PC-3 (cell line): Measurements from ENCODE around the gene EDC3. TPM values are rescaled to one million over a fixed set of nuclear protein-coding genes. Genes with fewer than 3 reads are reported as not detected.

Experiments
- ATAC-seq: fragments of 200-7000 bp; cut with Tn5 transposase; 2 replicates; pipeline ENCODE4 v1.9.1; 2020; ENCODE audit warnings: mild to moderate bottlenecking, moderate library complexity
- BruUV-seq: library from RNA; stranded (reverse); fragments of 400-500 nt; replicated peaks from 2 replicates; lab custom pipeline; 2021; lab: Mats Ljungman, UMichigan
- CTCF ChIA-PET: fragments of 300-600 bp; sonication (Branson Sonifier 250); formaldehyde crosslinking; loops from one replicate; lab custom pipeline; 2022; ENCODE audit warnings: antibody characterized with exemption; lab: Charles Lee
- POLR2A ChIA-PET: fragments of 300-600 bp; sonication (Branson Sonifier 250); formaldehyde crosslinking; loops from one replicate; lab custom pipeline; 2022; ENCODE audit warnings: antibody characterized with exemption; ENCODE audit not compliant: unreplicated experiment; lab: Charles Lee
- DNase-seq: peaks from one replicate; pipeline ENCODE4 v3.0.0-alpha.2; 2015
- H2AFZ ChIP-seq: fragments of 300-600 bp; sonication (generic); 2 replicates; pipeline ENCODE4 v1.6.0; 2016; ENCODE audit warnings: antibody characterized with exemption, low read length
- H3F3A ChIP-seq: fragments of 300-600 bp; sonication (generic); one replicate; pipeline ENCODE4 v1.6.0; 2017; ENCODE audit warnings: antibody characterized with exemption, low read length, control low read depth, mild to moderate bottlenecking; ENCODE audit not compliant: unreplicated experiment
- H3K27ac ChIP-seq: fragments of 300-600 bp; sonication (generic); 2 replicates; pipeline ENCODE4 v1.5.1; 2016; ENCODE audit warnings: mild to moderate bottlenecking, low read length
- H3K27me3 ChIP-seq: fragments of 300-600 bp; sonication (generic); 2 replicates; pipeline ENCODE4 v1.6.1; 2016; ENCODE audit warnings: low read length, mixed read lengths
- H3K36me3 ChIP-seq: fragments of 300-600 bp; sonication (generic); 2 replicates; pipeline ENCODE4 v1.6.1; 2016; ENCODE audit warnings: low read depth, mixed run types, low read length, mixed read lengths
- H3K4me1 ChIP-seq: fragments of 300-600 bp; sonication (generic); 2 replicates; pipeline ENCODE4 v1.5.1; 2016; ENCODE audit warnings: low read length; ENCODE audit not compliant: insufficient read depth
- H3K4me2 ChIP-seq: fragments of 300-600 bp; sonication (generic); 2 replicates; pipeline ENCODE4 v1.6.0; 2016; ENCODE audit warnings: low read length
- H3K4me3 ChIP-seq: fragments of 300-600 bp; sonication (generic); 2 replicates; pipeline ENCODE4 v1.5.1; 2016; ENCODE audit warnings: mild to moderate bottlenecking, low read length, mixed read lengths
- H3K79me2 ChIP-seq: fragments of 300-600 bp; sonication (generic); 2 replicates; pipeline ENCODE4 v1.6.1; 2017; ENCODE audit warnings: low read length, mixed read lengths
- H3K9ac ChIP-seq: fragments of 300-600 bp; sonication (generic); 2 replicates; pipeline ENCODE4 v1.6.0; 2016; ENCODE audit warnings: mild to moderate bottlenecking, low read length
- H3K9me2 ChIP-seq: fragments of 300-600 bp; sonication (generic); replicated peaks from 2 replicates; pipeline ENCODE4 v1.6.1; 2016; ENCODE audit warnings: mixed run types, low read length, mixed read lengths
- H3K9me3 ChIP-seq: fragments of 300-600 bp; sonication (generic); 2 replicates; pipeline ENCODE4 v1.6.1; 2016; ENCODE audit warnings: low read length, mixed read lengths
- H4K20me1 ChIP-seq: fragments of 300-600 bp; sonication (generic); 2 replicates; pipeline ENCODE4 v1.6.1; 2016; ENCODE audit warnings: low read length, mixed read lengths
- CTCF ChIP-seq: fragments of 300-600 bp; sonication (generic); conservative IDR thresholded peaks from 2 replicates; pipeline ENCODE4 v1.5.1; 2017; ENCODE audit warnings: antibody characterized with exemption, low read depth, mild to moderate bottlenecking, low read length
- EZH2 ChIP-seq: fragments of 300-600 bp; sonication (generic); IDR thresholded peaks from one replicate; pipeline ENCODE4 v1.6.1; 2017; ENCODE audit warnings: antibody characterized with exemption, mild to moderate bottlenecking, low read length; ENCODE audit not compliant: unreplicated experiment
- EZH2phosphoT487 ChIP-seq: fragments of 300-600 bp; sonication (generic); IDR thresholded peaks from 2 replicates; pipeline ENCODE4 v1.6.1; 2018; ENCODE audit warnings: mild to moderate bottlenecking, antibody characterized with exemption, low read length, borderline replicate concordance
- intact Hi-C: fragments of 100-400 bp; cut with micrococcal nuclease; formaldehyde crosslinking; loops from 2 replicates; pipeline ENCODE4 v1.9.0; 2023
- total RNA-seq: library from RNA; depleted of rRNA; stranded (reverse); fragments of >200 nt; gene quantifications from 2 replicates; pipeline ENCODE4 v1.2.3, GENCODE V29; 2014

The EDC3 gene
- total RNA-seq, 1 experiment from 2014 or later, result 9.9 TPM

DNA sequence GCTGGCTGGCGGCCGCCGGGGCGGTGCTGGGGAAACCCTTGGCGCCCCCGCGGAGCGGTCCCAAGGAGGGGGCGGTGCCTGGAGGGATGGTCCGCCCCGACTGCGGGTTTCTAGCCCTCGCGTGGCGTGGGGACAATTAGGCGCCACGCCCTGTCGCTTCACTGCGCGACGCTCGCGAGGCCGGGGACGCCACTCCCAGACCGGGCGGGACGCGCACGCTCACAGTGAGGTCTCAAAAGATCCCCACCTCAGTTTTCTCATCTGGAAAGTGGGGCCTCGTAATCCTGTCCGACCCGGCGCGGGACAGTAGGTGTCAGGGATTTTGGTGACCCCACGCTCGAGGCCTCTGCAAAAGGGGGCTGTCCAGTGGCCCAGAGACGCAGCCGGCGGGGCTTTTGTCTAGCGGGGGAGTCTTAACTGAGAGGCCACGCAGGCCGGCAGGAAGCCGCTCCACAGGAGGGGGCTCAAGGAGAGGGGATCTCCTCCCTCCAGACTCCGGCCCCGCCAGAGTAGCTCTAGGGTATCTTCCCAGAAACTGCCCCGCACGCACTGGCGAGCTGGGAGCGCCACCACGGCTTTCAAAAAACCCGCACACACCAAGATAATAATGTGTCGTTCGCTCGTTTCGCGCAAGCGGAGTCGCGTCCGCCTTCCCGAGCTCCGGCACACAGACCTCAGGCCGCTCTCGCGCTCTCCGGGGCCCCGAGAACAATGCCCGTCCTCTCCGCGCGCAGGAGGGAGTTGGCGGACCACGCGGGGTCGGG is 80.9 kb downstream of the EDC3 start:
- TSS peak; percentile 89 for BruUV-seq
- intact Hi-C loops, result loop anchor here (5.0 kb wide), 1 partner anchor 243 kb away; no protein-coding TSS in a partner anchor
- CTCF ChIA-PET, result no interaction called here
- no peak for TF ChIP-seq CTCF
- TF ChIP-seq EZH2, result no peak
- no peak for TF ChIP-seq EZH2phosphoT487
- Histone ChIP-seq H3K4me3 (peak overlapping the region; percentile 100), H3K27ac (peak overlapping the region; percentile 68), H3K4me1 (peaks cover 16% of the 10 kb centered on the region), H2AFZ (peak overlapping the region; percentile 90), H3K9me3 (no peaks in the 10 kb centered on the region), H3F3A (no peaks in the 10 kb centered on the region), H3K36me3 (peaks cover 7% of the 10 kb centered on the region; the same call in 1 of the 2 replicates), H3K9me2 (no peaks in the 10 kb centered on the region), H4K20me1 (peaks cover 26% of the 10 kb centered on the region), H3K79me2 (peaks cover 50% of the 10 kb centered on the region), H3K9ac (peak overlapping the region; percentile 98), H3K4me2 (peak overlapping the region; percentile 99), H3K27me3 (no peaks in the 10 kb centered on the region)
- ATAC-seq, result peak; percentile 44
- DNase-seq, result peak; percentile 68
- POLR2A ChIA-PET, result no interaction called here

GRCh38 chr15:74613953-74614743 is 81.7 kb downstream of the EDC3 start:
- no peaks in the 10 kb centered on the region for H3K36me3 ChIP-seq
- TF ChIP-seq CTCF (no peak), EZH2 (no peak), EZH2phosphoT487 (no peak)
- H3K9me3 ChIP-seq, result no peaks in the 10 kb centered on the region
- no peak overlapping the region for H3K27ac ChIP-seq
- ATAC-seq (no peak), DNase-seq (no peak)
- H3F3A ChIP-seq, result no peaks in the 10 kb centered on the region
- BruUV-seq, result no TSS peak
- CTCF ChIA-PET, result no interaction called here
- H3K4me2 ChIP-seq, result peak overlapping the region; percentile 99
- H3K27me3 ChIP-seq, result no peaks in the 10 kb centered on the region
- peak overlapping the region; percentile 98; the same call in 1 of the 2 replicates for H3K9ac ChIP-seq
- H3K4me3 ChIP-seq, result peak overlapping the region; percentile 100
- H3K9me2 ChIP-seq, result no peaks in the 10 kb centered on the region
- H3K4me1 ChIP-seq, result peaks cover 16% of the 10 kb centered on the region
- intact Hi-C loops, result no loop called here
- peaks cover 42% of the 10 kb centered on the region for H3K79me2 ChIP-seq
- POLR2A ChIA-PET, result no interaction called here
- peak overlapping the region; percentile 90 for H2AFZ ChIP-seq
- H4K20me1 ChIP-seq, result peaks cover 26% of the 10 kb centered on the region
